HG03280 (cell line): Measurements from ENCODE around the gene TMEM151B.
"Not testable (repeated sequence)": the region's sequence is repeated elsewhere in the genome, so short reads cannot be mapped to it uniquely, and the experiment has no call there.

Experiments used
- ATAC-seq: cut with Tn5 transposase; IDR thresholded peaks from one replicate; pipeline ENCODE4 v1.9.1; 2021; ENCODE audit warnings: mild to moderate bottlenecking, moderate library complexity; ENCODE audit not compliant: unreplicated experiment

Gene TMEM151B

GRCh38 chr6:44301782-44302564 is 31.7 kb downstream of the TMEM151B start:
- no peak for ATAC-seq

- ATAC-seq: no peak
Observed at GRCh38 chr6:44302856-44303255, 32.6 kb downstream of the TMEM151B start.

GRCh38 chr6:44303842-44304241 is 33.6 kb downstream of the TMEM151B start:
- ATAC-seq: no peak

GRCh38 chr6:44304282-44305199 is 34.3 kb downstream of the TMEM151B start:
- peak; percentile 45 for ATAC-seq

GRCh38 chr6:44305200-44305725 is 35.0 kb downstream of the TMEM151B start:
- no peak for ATAC-seq

GRCh38 chr6:44306710-44307109 is 36.5 kb downstream of the TMEM151B start:
- no peak for ATAC-seq

- no peak for ATAC-seq
Observed at GRCh38 chr6:44307217-44307616, 37.0 kb downstream of the TMEM151B start.

- ATAC-seq: no peak
Observed at GRCh38 chr6:44309092-44309491, 38.8 kb downstream of the TMEM151B start.

GRCh38 chr6:44309631-44310030 is 39.4 kb downstream of the TMEM151B start:
- no peak for ATAC-seq

GRCh38 chr6:44310241-44310640 is 40.0 kb downstream of the TMEM151B start:
- ATAC-seq: no peak

- ATAC-seq: no peak
Observed at GRCh38 chr6:44311304-44311703, 41.1 kb downstream of the TMEM151B start.

- ATAC-seq: no peak
Observed at GRCh38 chr6:44311767-44312166, 41.5 kb downstream of the TMEM151B start.

- peak; percentile 88 for ATAC-seq
Observed at GRCh38 chr6:44312901-44313788, 42.9 kb downstream of the TMEM151B start, which contains the start of gene AARS2. AARS2 (minus strand) TSS chr6:44313347; CDS start chr6:44313323, 24 bp downstream.

GRCh38 chr6:44314657-44315056 is 44.4 kb downstream of the TMEM151B start:
- not testable (repeated sequence) for ATAC-seq

- ATAC-seq: no peak
Observed at GRCh38 chr6:44315516-44315915, 45.3 kb downstream of the TMEM151B start.

GRCh38 chr6:44315951-44316350 is 45.7 kb downstream of the TMEM151B start:
- no peak for ATAC-seq

GRCh38 chr6:44316481-44316880 is 46.2 kb downstream of the TMEM151B start:
- no peak for ATAC-seq

GRCh38 chr6:44317136-44317631 is 46.9 kb downstream of the TMEM151B start:
- not testable (repeated sequence) for ATAC-seq

- ATAC-seq: no peak
Observed at GRCh38 chr6:44321210-44321609, 51.0 kb downstream of the TMEM151B start.

GRCh38 chr6:44327096-44327495 is 56.8 kb downstream of the TMEM151B start:
- no peak for ATAC-seq
